NCI-H345 treated with DMSO at 0.1 percent for 48 hours (cell line): ENCODE data around the gene BRSK2.

Experiments
- DNase-seq: peaks from one replicate; lab custom pipeline; 2025; ENCODE audit not compliant: unreplicated experiment; lab: John Stamatoyannopoulos, UW

Gene BRSK2

GRCh38 chr11:1395773-1396374 lies 6.1 kb downstream of the BRSK2 start:
- DNase-seq: no peak

- DNase-seq: no peak
These were observed 6.7 kb downstream of the BRSK2 start for GRCh38 chr11:1396375-1396841.

GRCh38 chr11:1397146-1397861 lies 7.6 kb downstream of the BRSK2 start:
- no peak for DNase-seq

GRCh38 chr11:1397862-1398527 lies 8.3 kb downstream of the BRSK2 start:
- DNase-seq: no peak

- DNase-seq: no peak
These were observed 8.9 kb downstream of the BRSK2 start for GRCh38 chr11:1398528-1399235.

- no peak for DNase-seq
These were observed 9.9 kb downstream of the BRSK2 start for GRCh38 chr11:1399386-1400316.

- no peak for DNase-seq
These were observed 10.8 kb downstream of the BRSK2 start for GRCh38 chr11:1400317-1401170.

GRCh38 chr11:1401171-1401445 lies 11.4 kb downstream of the BRSK2 start:
- DNase-seq: no peak

GRCh38 chr11:1401656-1402221 lies 12.0 kb downstream of the BRSK2 start:
- DNase-seq: peak; percentile 11

- DNase-seq: no peak
These were observed 12.8 kb downstream of the BRSK2 start for GRCh38 chr11:1402355-1403077.

- no peak for DNase-seq
These were observed 13.4 kb downstream of the BRSK2 start for GRCh38 chr11:1403078-1403620.

- DNase-seq: no peak
These were observed 14.2 kb downstream of the BRSK2 start for GRCh38 chr11:1403721-1404460.

GRCh38 chr11:1404461-1405185 lies 14.9 kb downstream of the BRSK2 start:
- no peak for DNase-seq

GRCh38 chr11:1405186-1406020 lies 15.7 kb downstream of the BRSK2 start:
- DNase-seq: no peak

- no peak for DNase-seq
These were observed 17.1 kb downstream of the BRSK2 start for GRCh38 chr11:1406571-1407485.
